Stimulated activated CD4-positive, alpha-beta T cell treated with anti-CD3 and anti-CD28 coated beads, Interleukin-4, amount 100 ng/mL, for 1 hour (primary cell): Measurements from ENCODE around the gene NAPA.

Experiments used
- DNase-seq: peaks from one replicate; pipeline ENCODE4 v3.0.0-alpha.2; 2020

Gene NAPA

GRCh38 chr19:47514869-47515588, at the start of gene NAPA:
TSS of gene NAPA (minus strand) at chr19:47515063. CDS start at chr19:47514940, 123 bp downstream.
- DNase-seq, result peak; percentile 100

- DNase-seq, result no peak
Measured at GRCh38 chr19:47564081-47564480, 49.2 kb upstream of the NAPA start.

GRCh38 chr19:47561440-47562057, 46.7 kb upstream of the NAPA start:
- no peak for DNase-seq

- no peak for DNase-seq
Measured at GRCh38 chr19:47560999-47561398, 46.1 kb upstream of the NAPA start.

GRCh38 chr19:47550129-47550528, 35.3 kb upstream of the NAPA start:
- DNase-seq, result no peak

- no peak for DNase-seq
Measured at GRCh38 chr19:47549261-47549862, 34.5 kb upstream of the NAPA start.

- no peak for DNase-seq
Measured at GRCh38 chr19:47547199-47547598, 32.3 kb upstream of the NAPA start.

- no peak for DNase-seq
Measured at GRCh38 chr19:47545061-47545948, 30.4 kb upstream of the NAPA start.

GRCh38 chr19:47544476-47544875, 29.6 kb upstream of the NAPA start:
- no peak for DNase-seq

GRCh38 chr19:47544075-47544474, 29.2 kb upstream of the NAPA start:
- DNase-seq, result no peak

GRCh38 chr19:47542030-47542475, 27.2 kb upstream of the NAPA start:
- no peak for DNase-seq

GRCh38 chr19:47541518-47541917, 26.7 kb upstream of the NAPA start:
- DNase-seq, result no peak

- DNase-seq, result no peak
Measured at GRCh38 chr19:47540748-47541147, 25.9 kb upstream of the NAPA start.

- no peak for DNase-seq
Measured at GRCh38 chr19:47539747-47540311, 25.0 kb upstream of the NAPA start.

GRCh38 chr19:47538812-47539211, 23.9 kb upstream of the NAPA start:
- DNase-seq, result no peak

GRCh38 chr19:47537493-47537892, 22.6 kb upstream of the NAPA start:
- DNase-seq, result no peak

GRCh38 chr19:47534628-47535027, 19.8 kb upstream of the NAPA start:
- DNase-seq, result no peak

- DNase-seq, result no peak
Measured at GRCh38 chr19:47531640-47532387, 17.0 kb upstream of the NAPA start.

GRCh38 chr19:47529018-47529742, 14.3 kb upstream of the NAPA start:
- no peak for DNase-seq

- no peak for DNase-seq
Measured at GRCh38 chr19:47526798-47527197, 11.9 kb upstream of the NAPA start.

- no peak for DNase-seq
Measured at GRCh38 chr19:47523473-47523872, 8.6 kb upstream of the NAPA start.
